SK-N-MC (cell line): Measurements from ENCODE around the gene SLFN12L.
"Not testable (repeated sequence)": the region's sequence is repeated elsewhere in the genome, so short reads cannot be mapped to it uniquely, and the experiment has no call there.

Source experiments
- DNase-seq: peaks from one replicate; pipeline ENCODE4 v3.0.0-alpha.2; 2011; ENCODE audit warnings: low read depth, low spot score
- H3K27ac ChIP-seq: fragments of 200-600 bp; sonication (generic); 2 replicates; pipeline ENCODE4 v1.5.1; 2016; ENCODE audit warnings: mixed run types
- H3K36me3 ChIP-seq: fragments of 200-600 bp; sonication (generic); 2 replicates; pipeline ENCODE4 v1.6.1; 2017; ENCODE audit warnings: antibody characterized with exemption, low read length, mixed read lengths; ENCODE audit not compliant: insufficient read depth
- H3K4me3 ChIP-seq: fragments of 200-600 bp; sonication (generic); 2 replicates; pipeline ENCODE4 v1.5.1; 2016
- H3K9ac ChIP-seq: fragments of 200-600 bp; sonication (generic); 2 replicates; pipeline ENCODE4 v1.8.0; 2017; ENCODE audit warnings: mixed run types, mixed read lengths; ENCODE audit not compliant: insufficient read length
- H3K9me3 ChIP-seq: fragments of 200-600 bp; sonication (generic); 2 replicates; pipeline ENCODE4 v1.6.1; 2017; ENCODE audit warnings: low read depth, mild to moderate bottlenecking, antibody characterized with exemption, low read length, moderate library complexity, mixed read lengths
- EZH2 ChIP-seq: fragments of 200-600 bp; sonication (generic); IDR thresholded peaks from one replicate; pipeline ENCODE4 v1.6.1; 2017; ENCODE audit warnings: antibody characterized with exemption
- FOXP2 ChIP-seq: optimal IDR thresholded peaks from 2 replicates; pipeline ENCODE3; 2011; ENCODE audit warnings: mild to moderate bottlenecking, moderate library complexity; ENCODE audit not compliant: insufficient read depth; ENCODE audit errors: extremely low read length, control extremely low read depth
- POLR2AphosphoS5 ChIP-seq: IDR thresholded peaks from 2 replicates; pipeline ENCODE4 v1.6.1; 2012; ENCODE audit warnings: mild to moderate bottlenecking, low read depth, low read length, borderline replicate concordance

SLFN12L gene

GRCh38 chr17:35539659-35540026 is 2.2 kb upstream of the SLFN12L start:
- Histone ChIP-seq H3K9me3 (no peaks in the 10 kb centered on the region), H3K27ac (peak overlapping the region; percentile 81), H3K36me3 (no peaks in the 10 kb centered on the region), H3K4me3 (peak overlapping the region; percentile 66), H3K9ac (peak overlapping the region; percentile 68)
- DNase-seq, result no peak
- no peak for TF ChIP-seq FOXP2
- TF ChIP-seq POLR2AphosphoS5, result no peak
- no peak for TF ChIP-seq EZH2

GRCh38 chr17:35536664-35537171 is 760 bp downstream of the SLFN12L start:
- no peak for DNase-seq

GRCh38 chr17:35535406-35535805 is 2.1 kb downstream of the SLFN12L start:
- H3K9me3 ChIP-seq, DNase-seq, H3K36me3 ChIP-seq, H3K4me3 ChIP-seq, H3K9ac ChIP-seq, H3K27ac ChIP-seq: not testable (repeated sequence)

More at GRCh38 chr17:35536664-35537171, 760 bp downstream of the SLFN12L start:
- Histone ChIP-seq H3K4me3 (no peak overlapping the region), H3K9ac (no peak overlapping the region), H3K36me3 (no peaks in the 10 kb centered on the region), H3K9me3 (no peaks in the 10 kb centered on the region), H3K27ac (peak overlapping the region; percentile 87)
- no peak for TF ChIP-seq EZH2
- TF ChIP-seq POLR2AphosphoS5, result no peak
- TF ChIP-seq FOXP2, result no peak

GRCh38 chr17:35534576-35535093 is 2.8 kb downstream of the SLFN12L start:
- no peak overlapping the region for H3K4me3 ChIP-seq
- DNase-seq, result no peak
- H3K36me3 ChIP-seq, result no peaks in the 10 kb centered on the region
- no peaks in the 10 kb centered on the region for H3K9me3 ChIP-seq
- TF ChIP-seq POLR2AphosphoS5 (no peak), FOXP2 (no peak), EZH2 (no peak)
- no peak overlapping the region for H3K9ac ChIP-seq
- peak overlapping the region; percentile 67; the same call in 1 of the 2 replicates for H3K27ac ChIP-seq

- Histone ChIP-seq H3K36me3 (no peaks in the 10 kb centered on the region), H3K9ac (no peak overlapping the region), H3K9me3 (no peaks in the 10 kb centered on the region), H3K4me3 (no peak overlapping the region), H3K27ac (peak overlapping the region; percentile 72)
- DNase-seq, result no peak
- TF ChIP-seq POLR2AphosphoS5, result no peak
- no peak for TF ChIP-seq FOXP2
- no peak for TF ChIP-seq EZH2
Measured at GRCh38 chr17:35531160-35531559, 6.3 kb downstream of the SLFN12L start.

GRCh38 chr17:35529866-35530265 is 7.6 kb downstream of the SLFN12L start:
- TF ChIP-seq FOXP2 (no peak), EZH2 (no peak), POLR2AphosphoS5 (no peak)
- Histone ChIP-seq H3K4me3 (no peak overlapping the region), H3K9ac (no peak overlapping the region), H3K36me3 (no peaks in the 10 kb centered on the region), H3K9me3 (no peaks in the 10 kb centered on the region), H3K27ac (no peak overlapping the region)
- DNase-seq, result no peak

GRCh38 chr17:35529326-35529725 is 8.2 kb downstream of the SLFN12L start:
- H3K9ac ChIP-seq, H3K27ac ChIP-seq, DNase-seq, H3K9me3 ChIP-seq, H3K4me3 ChIP-seq, H3K36me3 ChIP-seq: not testable (repeated sequence)

- Histone ChIP-seq H3K36me3 (no peaks in the 10 kb centered on the region), H3K27ac (peak overlapping the region; percentile 62), H3K9ac (no peak overlapping the region), H3K4me3 (peak overlapping the region; percentile 25; the same call in 1 of the 2 replicates), H3K9me3 (no peaks in the 10 kb centered on the region)
- DNase-seq, result peak; percentile 88
- TF ChIP-seq EZH2, result no peak
- TF ChIP-seq POLR2AphosphoS5, result peak; percentile 49; the same call in 1 of the 2 replicates
Measured at GRCh38 chr17:35523296-35523695, 14.2 kb downstream of the SLFN12L start.

GRCh38 chr17:35521654-35522256 is 15.7 kb downstream of the SLFN12L start:
- not testable (repeated sequence) for H3K36me3 ChIP-seq, H3K27ac ChIP-seq, H3K4me3 ChIP-seq, H3K9me3 ChIP-seq, H3K9ac ChIP-seq, DNase-seq
